ENCODE data around the gene GMPR2.
"Not testable (repeated sequence)": the region's sequence is repeated elsewhere in the genome, so short reads cannot be mapped to it uniquely, and the experiment has no call there.

The GMPR2 gene

DNA sequence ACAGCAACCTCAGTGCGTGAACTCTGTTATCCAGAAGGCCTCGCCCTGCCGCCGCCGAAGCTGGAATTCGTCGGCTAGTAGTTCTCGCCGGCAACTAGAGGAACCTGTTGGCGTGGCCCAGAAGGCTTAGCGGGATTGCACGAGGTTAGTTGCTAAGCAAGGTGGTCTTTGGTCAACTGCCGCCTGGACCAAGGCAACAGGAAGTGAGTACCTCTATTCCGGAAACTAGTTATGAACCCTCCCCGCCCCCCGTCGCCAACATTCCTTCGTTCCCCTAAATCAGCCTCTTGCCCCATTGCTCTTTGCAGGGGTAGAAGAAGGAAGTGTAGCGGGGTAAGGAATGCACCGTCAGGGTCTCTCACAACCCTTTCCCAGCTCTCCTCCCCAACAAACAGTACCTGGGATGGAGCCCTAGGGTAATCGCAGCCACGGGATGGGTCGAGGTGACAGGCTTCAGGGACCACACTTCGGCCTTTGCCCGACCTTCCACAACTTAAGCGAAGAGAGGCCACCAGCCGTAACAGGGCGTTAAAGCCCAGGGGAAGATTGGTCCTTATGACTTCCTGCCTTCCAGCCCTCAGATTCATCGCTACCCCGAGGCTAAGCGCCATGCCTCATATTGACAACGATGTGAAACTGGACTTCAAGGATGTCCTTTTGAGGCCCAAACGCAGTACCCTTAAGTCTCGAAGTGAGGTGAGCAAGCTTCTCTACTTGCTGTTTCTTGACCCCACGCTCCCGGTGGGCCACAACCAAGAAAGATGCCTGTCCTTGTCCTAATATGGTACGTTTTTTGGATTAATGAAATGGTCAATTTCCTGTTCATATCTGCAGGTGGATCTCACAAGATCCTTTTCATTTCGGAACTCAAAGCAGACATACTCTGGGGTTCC is at the start of gene GMPR2:
GMPR2 (plus strand) TSS at position 285 of the 893 bp plus-strand sequence; CDS start at position 610, 325 bp downstream.
- DNase-seq = no peak

DNA sequence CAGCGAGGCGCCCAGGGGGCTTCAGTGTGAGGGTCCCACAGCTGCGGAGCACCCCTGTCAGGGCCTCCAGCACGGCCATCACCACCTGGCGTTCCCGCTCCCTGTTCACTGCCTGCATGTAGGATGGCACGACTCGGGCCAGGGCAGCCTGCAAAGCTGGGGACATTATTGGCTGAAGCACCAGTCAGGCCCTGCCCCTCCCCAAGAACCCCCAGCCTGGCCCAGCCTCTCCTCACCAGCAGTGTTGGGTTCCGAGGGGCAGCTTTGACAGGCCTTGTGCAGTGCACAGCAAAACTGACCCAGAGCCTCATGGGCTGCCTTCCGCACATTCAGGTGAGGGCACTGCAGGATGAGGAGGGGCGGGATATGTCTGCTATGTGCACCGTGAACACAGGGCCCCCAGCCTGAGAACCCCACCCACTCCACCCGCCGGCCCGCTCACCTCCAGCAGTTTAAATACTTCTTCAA is 49.7 kb upstream of the GMPR2 start:
- no peak for DNase-seq

DNA sequence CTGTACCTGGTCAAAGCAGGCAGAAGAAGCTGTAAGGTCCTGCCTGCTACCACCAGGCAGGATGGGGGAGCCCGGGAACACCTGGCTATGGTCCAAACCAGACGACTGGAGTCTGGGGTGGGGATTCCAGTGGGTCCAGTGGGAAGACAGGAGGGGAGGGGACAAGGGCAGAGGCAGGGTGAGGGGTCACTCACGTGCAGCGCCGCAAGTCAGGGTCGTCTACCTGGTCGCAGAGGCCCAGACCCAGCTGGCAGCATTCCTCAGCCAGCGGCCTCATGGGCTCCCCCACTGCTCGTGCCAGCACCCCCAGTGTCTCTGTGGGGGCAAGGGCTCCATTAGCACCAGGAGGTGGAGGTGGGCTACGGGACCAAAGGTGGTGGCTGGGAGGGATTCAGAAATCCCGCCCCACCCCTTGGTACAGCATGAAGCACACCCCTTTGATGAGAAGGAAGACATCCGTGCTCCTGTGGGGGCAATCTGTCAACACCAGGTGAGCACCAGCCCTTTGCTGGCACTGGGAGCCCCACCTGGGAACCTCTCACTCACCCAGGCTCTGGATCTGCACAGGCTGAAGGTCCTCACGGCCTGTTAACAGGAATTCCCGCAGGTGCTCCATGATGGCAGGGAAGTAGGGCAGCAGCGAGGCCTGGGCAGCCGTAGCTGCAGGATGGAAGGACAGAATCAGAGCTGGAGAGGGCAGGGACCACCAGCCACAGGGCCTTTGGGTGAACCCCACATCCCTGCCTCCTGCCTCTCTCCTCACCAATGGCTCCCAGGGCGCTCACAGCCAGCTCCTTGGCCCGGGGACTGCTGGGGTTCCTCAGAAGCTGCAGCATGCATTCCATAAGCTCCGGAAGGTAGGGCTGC is 48.4 kb upstream of the GMPR2 start:
- no peak for DNase-seq

- DNase-seq = no peak
These were observed 47.7 kb upstream of the GMPR2 start for GRCh38 chr14:24185026-24185425.

DNA sequence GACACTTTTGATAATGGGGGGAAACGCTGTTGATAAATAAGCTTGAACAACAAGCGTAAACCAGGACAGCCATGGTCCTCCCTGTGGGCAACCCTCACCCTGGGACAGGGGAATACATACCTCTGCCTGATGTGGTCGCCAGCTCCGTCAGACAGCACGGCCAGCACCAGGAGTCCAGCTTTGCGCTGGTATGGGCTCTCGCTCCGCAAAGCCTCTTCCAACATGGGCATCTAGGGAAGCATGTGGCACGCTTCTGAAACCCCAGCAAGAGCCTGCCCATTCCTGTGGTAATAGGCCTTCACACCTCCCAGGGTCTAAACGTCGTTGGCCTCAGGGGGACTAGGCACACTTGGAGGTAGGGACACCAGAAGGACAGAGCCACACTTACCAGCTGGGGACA is 47.0 kb upstream of the GMPR2 start:
- DNase-seq = no peak

DNA sequence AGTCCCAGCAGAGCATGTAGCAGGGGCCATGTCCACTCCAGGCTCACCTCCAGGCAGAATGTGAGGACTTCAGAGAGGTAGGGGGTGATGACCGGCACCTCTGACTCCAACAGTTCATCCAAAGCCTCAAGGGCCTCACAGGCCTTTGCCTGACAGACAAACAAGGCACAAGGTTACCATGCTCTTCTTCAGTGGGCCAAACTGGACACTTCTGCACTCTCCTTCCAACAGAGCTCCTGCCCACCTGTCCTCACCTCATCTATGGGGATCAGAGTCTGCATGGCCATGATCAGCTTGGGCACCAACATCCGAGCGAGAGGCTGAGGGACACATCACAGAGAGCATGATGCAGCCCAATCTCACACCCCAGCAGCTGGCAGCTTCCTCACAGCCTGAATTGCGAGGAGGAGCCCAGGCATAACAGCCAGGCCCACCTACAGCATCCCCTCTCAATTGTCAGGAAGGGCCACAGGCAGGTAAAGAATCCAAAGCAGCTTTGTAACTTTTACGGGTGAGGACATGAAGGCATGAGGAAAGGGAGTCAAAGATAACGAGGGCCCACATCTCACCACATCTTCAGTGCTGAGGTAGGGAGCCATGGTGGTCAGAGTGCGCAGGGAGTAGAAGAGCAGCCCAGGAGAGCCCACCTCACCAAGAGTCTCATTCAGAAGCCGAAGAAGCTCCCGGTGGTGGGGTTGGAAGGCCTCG is 45.7 kb upstream of the GMPR2 start:
- no peak for DNase-seq

GRCh38 chr14:24187539-24187915 is 45.2 kb upstream of the GMPR2 start:
- no peak for DNase-seq

DNA sequence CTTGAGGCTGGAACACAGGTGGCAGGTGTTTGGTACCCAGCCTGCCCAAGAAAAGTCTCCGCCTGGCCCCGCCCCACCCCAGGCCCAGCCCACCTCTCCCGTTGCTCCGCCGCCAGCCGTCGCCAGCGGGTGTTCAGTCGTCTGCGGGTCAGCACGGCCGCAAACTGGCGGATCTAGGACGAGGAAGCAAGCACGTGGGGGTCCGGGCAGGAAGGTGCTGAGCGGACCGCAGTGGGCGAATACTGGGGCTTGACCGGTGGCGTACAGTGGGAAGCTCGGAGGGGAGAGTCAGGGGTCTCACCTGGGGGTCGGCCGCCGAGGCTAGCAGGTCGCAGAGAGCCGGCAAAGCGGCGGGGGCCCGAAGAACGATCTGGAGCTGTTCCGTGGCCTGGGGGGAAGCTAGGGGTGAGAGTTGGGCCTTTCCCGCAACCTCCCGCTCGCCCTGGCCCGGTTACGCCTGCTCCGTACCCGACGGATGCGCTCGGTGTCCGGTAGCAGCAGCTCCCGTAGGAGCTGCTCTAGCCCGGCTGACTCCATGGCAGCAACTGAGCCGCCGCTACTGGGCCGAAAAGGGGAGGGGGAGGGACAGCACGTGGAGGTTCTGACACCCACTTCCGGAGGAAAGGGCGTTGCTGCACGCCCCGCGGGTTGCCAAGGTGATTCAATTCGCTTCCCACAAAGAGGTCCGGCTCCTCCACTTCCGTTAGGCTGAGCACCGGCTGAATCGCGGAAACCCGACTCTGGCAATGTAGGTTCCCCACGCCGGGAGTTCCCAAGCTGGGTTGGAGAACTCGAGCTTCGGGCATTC is 44.3 kb upstream of the GMPR2 start, which contains the start of gene IPO4:
IPO4 (minus strand) TSS at position 566 of the 808 bp plus-strand sequence; CDS start at position 537, 29 bp downstream.
- DNase-seq = peak; percentile 94

DNA sequence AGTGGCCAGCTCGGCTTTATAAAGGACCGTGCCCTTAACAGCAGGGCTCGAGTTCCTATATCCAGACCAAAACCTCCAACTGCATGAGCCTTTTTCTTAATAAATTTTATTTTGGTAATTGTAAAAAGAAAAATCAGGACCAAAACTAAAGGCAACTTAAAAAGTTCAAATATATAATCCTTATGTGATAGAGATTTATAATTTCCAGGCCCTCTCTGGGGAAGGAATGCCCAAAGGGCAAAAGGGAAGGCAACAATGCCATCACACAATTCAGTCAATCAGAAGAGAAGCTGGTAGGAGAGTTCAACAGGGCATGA is 43.7 kb upstream of the GMPR2 start:
- DNase-seq = no peak

DNA sequence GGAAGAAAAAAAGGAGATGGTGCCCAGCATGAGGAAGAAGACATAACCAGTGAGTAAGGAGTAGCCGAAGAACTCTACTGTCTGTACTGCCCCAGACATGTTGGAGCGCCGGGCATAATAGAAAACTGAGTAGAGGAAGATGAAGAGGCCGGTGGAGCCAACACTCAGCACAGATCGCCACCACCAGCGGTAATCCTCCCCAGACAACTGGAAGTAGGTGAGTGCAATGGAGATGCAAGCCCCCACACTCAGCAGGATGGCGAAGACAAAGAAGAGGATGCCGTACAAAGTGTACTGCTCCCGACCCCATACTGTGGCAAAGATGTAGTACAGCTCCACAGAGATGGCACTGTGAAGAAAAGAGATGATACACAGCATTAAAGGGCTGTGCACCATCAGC is 43.3 kb upstream of the GMPR2 start:
- DNase-seq = no peak

DNA sequence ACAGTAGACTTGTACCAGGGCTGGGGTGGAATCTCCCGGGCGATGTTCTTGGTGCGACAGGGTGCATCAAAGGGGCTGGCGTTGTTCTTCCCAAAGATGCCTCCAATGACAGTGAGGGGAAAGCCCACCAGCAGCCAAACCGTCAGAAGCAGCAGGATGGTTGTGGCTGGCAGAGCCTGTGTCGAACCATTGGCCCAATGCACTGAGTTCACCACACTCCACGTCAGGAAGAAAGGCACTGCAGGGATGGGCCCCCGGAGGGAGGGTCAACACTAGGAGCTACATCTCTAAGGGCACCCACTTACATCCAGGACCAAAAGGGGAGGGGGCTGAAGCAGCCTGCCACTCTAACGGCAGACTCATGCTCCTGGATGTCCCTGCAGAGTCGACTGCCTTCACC is 42.3 kb upstream of the GMPR2 start:
- DNase-seq = no peak

- no peak for DNase-seq
These were observed 39.8 kb upstream of the GMPR2 start for GRCh38 chr14:24192933-24193332.

DNA sequence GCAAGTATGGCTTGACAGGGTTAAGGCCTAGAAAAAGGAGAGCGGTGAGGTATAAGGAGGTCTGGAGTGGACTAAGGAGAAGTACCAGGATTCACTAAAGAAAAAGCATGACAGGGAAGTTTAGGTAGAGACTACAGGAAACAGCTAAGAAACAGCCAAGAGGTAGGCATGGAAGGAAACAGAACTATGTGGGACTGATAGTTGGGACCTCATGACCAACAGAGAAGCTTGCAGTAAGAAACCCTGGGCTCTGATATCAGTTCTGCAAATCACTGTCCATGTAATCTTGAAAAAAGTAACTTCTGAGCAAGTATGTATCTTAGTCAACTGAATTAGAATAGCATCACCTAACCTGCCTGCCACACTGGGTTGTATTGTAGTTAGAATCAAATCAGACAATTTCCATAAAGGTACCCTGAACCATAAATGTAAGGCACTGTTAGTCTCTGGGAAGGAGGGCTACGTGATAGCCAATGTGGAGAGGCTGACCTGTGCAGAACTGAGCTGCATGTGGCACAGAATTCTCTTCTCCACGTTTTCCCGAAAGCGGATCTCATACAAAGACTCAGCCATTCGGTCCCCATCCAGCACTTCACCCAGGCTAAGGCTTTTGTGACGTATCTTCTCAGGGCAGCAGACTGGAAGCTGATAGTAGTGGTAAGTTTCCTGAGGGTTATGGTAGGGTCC is 38.4 kb upstream of the GMPR2 start:
- DNase-seq = no peak

- DNase-seq = no peak
These were observed 37.9 kb upstream of the GMPR2 start for GRCh38 chr14:24194873-24195185.

GRCh38 chr14:24195186-24196070 is 37.3 kb upstream of the GMPR2 start, which contains the start of gene TM9SF1:
Gene TM9SF1, minus strand, starts transcription at chr14:24195441. Its CDS starts 422 bp downstream, at chr14:24195019.
- peak; percentile 83 for DNase-seq

GRCh38 chr14:24196071-24197055 is 36.4 kb upstream of the GMPR2 start:
- no peak for DNase-seq

DNA sequence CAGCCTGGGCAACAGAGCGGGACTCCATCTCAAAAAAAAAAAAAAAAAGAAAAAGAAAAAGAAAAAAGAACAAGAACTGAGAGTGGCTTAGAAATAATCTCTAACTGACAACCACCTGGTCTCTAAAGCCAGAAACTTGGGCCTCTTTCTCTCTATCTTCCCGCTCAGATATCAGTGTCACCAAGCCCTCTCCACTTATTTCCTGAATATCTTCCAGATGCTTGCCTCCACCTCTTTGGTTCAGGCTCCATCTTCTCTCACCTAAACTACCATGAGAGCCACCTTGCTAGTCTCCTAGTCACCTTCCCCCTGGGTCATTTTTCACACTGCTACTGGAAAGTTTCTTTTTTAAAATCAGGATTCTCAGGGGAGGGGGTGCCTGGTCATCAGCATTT is 35.7 kb upstream of the GMPR2 start:
- no peak for DNase-seq

DNA sequence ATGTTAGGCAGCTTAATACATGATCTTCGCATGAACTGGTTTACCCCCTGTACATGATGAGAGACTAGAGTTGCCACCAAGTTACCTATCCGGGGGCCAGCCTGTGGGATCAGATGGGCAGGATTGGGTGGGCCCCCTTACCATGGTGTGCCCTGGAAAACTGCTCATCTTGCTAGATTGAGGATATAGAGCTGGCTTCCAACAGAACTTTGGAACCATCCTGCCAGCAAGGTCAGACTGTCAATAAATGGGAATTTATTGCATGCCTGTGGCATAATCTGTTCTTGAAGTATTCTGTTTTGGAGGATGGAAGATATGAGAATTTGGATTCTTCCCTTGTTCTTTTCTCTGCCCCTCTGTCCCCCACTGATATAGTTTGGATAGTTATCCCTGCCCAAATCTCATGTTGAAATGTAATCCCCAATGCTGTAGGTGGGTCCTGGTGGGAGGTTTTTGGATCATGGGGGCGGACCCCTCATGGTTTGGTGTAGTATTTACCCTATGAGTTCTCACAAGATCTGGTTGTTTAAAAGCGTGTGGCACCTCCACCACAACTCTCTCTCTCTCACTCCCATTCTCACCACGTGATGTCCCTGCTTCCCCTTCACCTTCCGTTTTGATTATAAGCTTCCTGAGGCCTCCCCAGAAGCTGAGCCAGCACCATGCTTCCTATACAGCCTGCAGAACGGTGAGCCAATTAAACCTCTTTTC is 33.8 kb upstream of the GMPR2 start:
- no peak for DNase-seq

DNA sequence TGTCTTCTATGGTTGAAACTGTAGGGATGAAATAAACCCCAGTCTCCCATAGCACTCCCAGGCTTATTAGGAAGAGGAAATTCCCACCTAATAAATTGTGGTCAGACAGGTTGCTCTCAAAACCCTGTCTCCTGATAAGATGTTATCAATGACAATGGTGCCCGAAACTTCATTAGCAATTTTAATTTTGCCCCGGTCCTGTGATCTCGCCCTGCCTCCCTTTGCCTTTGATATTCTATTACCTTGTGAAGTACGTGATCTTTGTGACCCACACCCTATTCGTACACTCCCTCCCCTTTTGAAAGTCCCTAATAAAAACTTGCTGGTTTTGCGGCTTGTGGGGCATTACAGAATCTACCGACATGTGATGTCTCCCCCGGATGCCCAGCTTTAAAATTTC is 30.2 kb upstream of the GMPR2 start:
- not testable (repeated sequence) for DNase-seq
